GM12878 (cell line): Measurements from ENCODE around the gene PDIA3. TPM values are rescaled to one million over a fixed set of nuclear protein-coding genes. Genes with fewer than 3 reads are reported as not detected.

ENCODE experiments used
- ATAC-seq: fragments of 200-7000 bp; cut with Tn5 transposase; 3 replicates; pipeline ENCODE4 v1.9.1; 2020; ENCODE audit warnings: mild to moderate bottlenecking, moderate library complexity
- BruUV-seq: library from RNA; stranded (reverse); fragments of 400-500 nt; replicated peaks from 2 replicates; lab custom pipeline; 2021; lab: Mats Ljungman, UMichigan
- CTCF ChIA-PET: fragments of 300-600 bp; sonication (Branson Sonifier 250); formaldehyde crosslinking; extraction: SDS; loops from one replicate; lab custom pipeline; 2021; ENCODE audit warnings: inconsistent platforms; lab: Yijun Ruan, JAX
- POLR2A ChIA-PET: fragments of 350-600 bp; formaldehyde crosslinking; extraction: SDS; loops from one replicate; lab custom pipeline; 2021; ENCODE audit warnings: inconsistent platforms; lab: Charles Lee
- RAD21 ChIA-PET: fragments of 300-600 bp; sonication (Branson Sonifier 250); formaldehyde crosslinking; loops from one replicate; lab custom pipeline; 2023; ENCODE audit warnings: antibody characterized with exemption; ENCODE audit not compliant: unreplicated experiment; lab: Charles Lee
- SMC1A ChIA-PET: fragments of 300-600 bp; sonication (Branson Sonifier 250); formaldehyde crosslinking; loops from one replicate; lab custom pipeline; 2023; ENCODE audit not compliant: unreplicated experiment, uncharacterized antibody; lab: Charles Lee
- DNase-seq: peaks from one replicate; pipeline ENCODE4 v3.0.0-alpha.2; 2011; ENCODE audit warnings: low read depth, low spot score
- FAIRE-seq: peaks from 3 replicates; lab custom pipeline; 2011; peaks lifted over from hg19 to GRCh38; lab: Jason Lieb, UNC
- H2AFZ ChIP-seq: 2 replicates; pipeline ENCODE4 v1.6.0; 2011; ENCODE audit warnings: low read depth, low read length, control low read depth; ENCODE audit not compliant: control insufficient read depth
- H3K27ac ChIP-seq: 2 replicates; pipeline ENCODE4 v1.5.1; 2011; ENCODE audit warnings: control low read depth; ENCODE audit not compliant: control insufficient read depth, insufficient read depth
- H3K27me3 ChIP-seq, 2 experiments: replicated peaks in 1 of 2; 2 replicates each; pipeline versions ENCODE4 v1.6.0 to v1.6.1; 2011; ENCODE audit warnings: low read length in 1 of 2; ENCODE audit not compliant: control insufficient read depth in 2 of 2, insufficient read depth in 2 of 2
- H3K36me3 ChIP-seq, 2 experiments: 2 replicates each; pipeline ENCODE4 v1.5.1; 2011; ENCODE audit warnings: low read length in 1 of 2; ENCODE audit not compliant: control insufficient read depth in 2 of 2, insufficient read depth in 2 of 2
- H3K4me1 ChIP-seq: 2 replicates; pipeline ENCODE4 v1.6.1; 2011; ENCODE audit warnings: mild to moderate bottlenecking, low read length, moderate library complexity, mixed read lengths; ENCODE audit not compliant: control insufficient read depth, insufficient read depth
- H3K4me2 ChIP-seq: 2 replicates; pipeline ENCODE4 v1.6.0; 2011; ENCODE audit warnings: control low read depth; ENCODE audit not compliant: control insufficient read depth, insufficient read depth
- H3K4me3 ChIP-seq: fragments of 200-600 bp; sonication (generic); 2 replicates; pipeline ENCODE4 v1.5.1; 2016
- H3K79me2 ChIP-seq: 2 replicates; pipeline ENCODE4 v1.6.0; 2011; ENCODE audit warnings: low read length; ENCODE audit not compliant: control insufficient read depth, insufficient read depth
- H3K9ac ChIP-seq: 2 replicates; pipeline ENCODE4 v1.8.0; 2011; ENCODE audit warnings: low read length, control low read depth, mixed read lengths; ENCODE audit not compliant: control insufficient read depth, insufficient read depth
- H3K9me3 ChIP-seq: replicated peaks from 3 replicates; pipeline ENCODE4 v1.5.1; 2011; ENCODE audit warnings: mild to moderate bottlenecking, low read length; ENCODE audit not compliant: control insufficient read depth, insufficient read depth
- H4K20me1 ChIP-seq: 2 replicates; pipeline ENCODE4 v1.6.0; 2011; ENCODE audit not compliant: control insufficient read depth, insufficient read depth
- BMI1 ChIP-seq: fragments of 450-650 bp; IDR thresholded peaks from 2 replicates; pipeline ENCODE4 v1.6.1; 2016; ENCODE audit warnings: mild to moderate bottlenecking, moderate library complexity, borderline replicate concordance
- EED ChIP-seq: sonication (generic); IDR thresholded peaks from 2 replicates; pipeline ENCODE4 v1.6.1; 2016; ENCODE audit warnings: antibody characterized with exemption, low read depth
- GATAD2B ChIP-seq: fragments of 450-650 bp; conservative IDR thresholded peaks from 2 replicates; pipeline ENCODE4 v1.6.1; 2017; ENCODE audit warnings: low read depth, mild to moderate bottlenecking, moderate library complexity
- HDAC6 ChIP-seq: fragments of 200-600 bp; sonication (generic); IDR thresholded peaks from one replicate; pipeline ENCODE4 v1.8.0; 2017; ENCODE audit warnings: antibody characterized with exemption; ENCODE audit not compliant: unreplicated experiment
- IKZF1 ChIP-seq: fragments of 450-650 bp; conservative IDR thresholded peaks from 2 replicates; pipeline ENCODE4 v1.6.1; 2017; ENCODE audit warnings: antibody characterized with exemption, mild to moderate bottlenecking
- MEF2B ChIP-seq: fragments of 450-650 bp; IDR thresholded peaks from 2 replicates; pipeline ENCODE4 v1.6.1; 2018; ENCODE audit warnings: mild to moderate bottlenecking, moderate library complexity; ENCODE audit not compliant: partially characterized antibody, poor library complexity, severe bottlenecking
- MTA3 ChIP-seq: IDR thresholded peaks from 2 replicates; pipeline ENCODE4 v1.6.1; 2012; ENCODE audit warnings: low read length, inconsistent platforms, borderline replicate concordance
- PAX5 ChIP-seq: IDR thresholded peaks from 2 replicates; pipeline ENCODE4 v1.6.1; 2011; ENCODE audit warnings: low read depth, low read length, borderline replicate concordance
- RAD21 ChIP-seq: IDR thresholded peaks from 2 replicates; pipeline ENCODE4 v1.6.1; 2011; ENCODE audit warnings: mild to moderate bottlenecking, low read depth, low read length, moderate library complexity; ENCODE audit not compliant: insufficient read depth
- RAD51 ChIP-seq: fragments of 450-650 bp; IDR thresholded peaks from 2 replicates; pipeline ENCODE4 v1.6.1; 2016; ENCODE audit warnings: moderate library complexity, mild to moderate bottlenecking, inconsistent platforms
- RCOR1 ChIP-seq: conservative IDR thresholded peaks from 2 replicates; pipeline ENCODE4 v1.6.1; 2012; ENCODE audit warnings: low read depth, low read length, improper control_type of control experiment
- SMAD1 ChIP-seq: fragments of 450-650 bp; IDR thresholded peaks from 2 replicates; pipeline ENCODE4 v1.6.1; 2018; ENCODE audit warnings: mild to moderate bottlenecking, low read depth; ENCODE audit not compliant: partially characterized antibody
- SMAD5 ChIP-seq: IDR thresholded peaks from 2 replicates; pipeline ENCODE4 v1.6.1; 2016; ENCODE audit warnings: antibody characterized with exemption, low read depth
- STAT3 ChIP-seq: IDR thresholded peaks from 2 replicates; pipeline ENCODE4 v1.6.1; 2011; ENCODE audit warnings: low read depth, low read length, improper control_type of control experiment
- TCF12 ChIP-seq: IDR thresholded peaks from 2 replicates; pipeline ENCODE4 v1.6.1; 2011; ENCODE audit warnings: low read depth, mild to moderate bottlenecking, low read length
- WRNIP1 ChIP-seq: IDR thresholded peaks from 2 replicates; pipeline ENCODE4 v1.6.1; 2011; ENCODE audit warnings: low read depth, low read length, improper control_type of control experiment, borderline replicate concordance
- WGBS: methylation state at CpG from one replicate; pipeline ENCODE4 v1.1.6; 2016; ENCODE audit warnings: low lambda C conversion rate; ENCODE audit not compliant: insufficient replicate concordance, insufficient coverage; ENCODE audit errors: missing lambda C conversion rate; 5-methylcytosine and 5-hydroxymethylcytosine counted together
- in situ Hi-C: fragments of 300-500 bp; cut with MboI; formaldehyde crosslinking; loops from 9 replicates; pipeline ENCODE4 v1.14.3; 2018; ENCODE audit warnings: mixed read lengths
- intact Hi-C: fragments of 100-400 bp; cut with micrococcal nuclease; formaldehyde crosslinking; loops from one replicate; pipeline ENCODE4 v1.14.2; 2022; ENCODE audit not compliant: unreplicated experiment
- polyA plus RNA-seq, 11 experiments: library from polyadenylated mRNA; depleted of rRNA in 4 of 11; unstranded in 6 of 11; stranded (reverse) in 5 of 11; fragments of >200 nt; fragmentation: Nextera tagmentation in 4 of 11; fragmentation: Illumina TruSeq in 1 of 11; extraction: Ambion mirVana in 4 of 11; extraction: Trizol in 1 of 11; gene quantifications; 1 replicate in 1 of 11; 2 replicates in 10 of 11; pipeline versions ENCODE4 v1.2.1 to v1.2.3, GENCODE V29; 2011 to 2016; ENCODE audit warnings: inconsistent platforms in 2 of 11, missing spikeins in 2 of 11, low read depth in 1 of 11
- total RNA-seq, 4 experiments: library from RNA; depleted of rRNA in 3 of 4; stranded (reverse); fragments of >200 nt in 3 of 4; fragmentation: Illumina TruSeq in 1 of 4; extraction: Trizol in 1 of 4; gene quantifications; 2 replicates each; pipeline versions ENCODE4 v1.2.1 to v1.2.3, GENCODE V29; 2013 to 2021
- TF ChIP-seq, protein P1 (sequence below): fragments of 450-650 bp; IDR thresholded peaks from 2 replicates; pipeline ENCODE4 v1.6.1; 2017; ENCODE audit warnings: mild to moderate bottlenecking, moderate library complexity
- TF ChIP-seq, protein P2 (sequence below): IDR thresholded peaks from 2 replicates; pipeline ENCODE4 v1.6.1; 2011; ENCODE audit warnings: low read depth, low read length, improper control_type of control experiment, borderline replicate concordance

The PDIA3 gene
- total and polyA plus RNA-seq, 10 of the 15 experiments (the other 5 are each of a cell fraction or from before 2014, with no cell fraction given): 18.2 to 716 (median 181) TPM

DNA sequence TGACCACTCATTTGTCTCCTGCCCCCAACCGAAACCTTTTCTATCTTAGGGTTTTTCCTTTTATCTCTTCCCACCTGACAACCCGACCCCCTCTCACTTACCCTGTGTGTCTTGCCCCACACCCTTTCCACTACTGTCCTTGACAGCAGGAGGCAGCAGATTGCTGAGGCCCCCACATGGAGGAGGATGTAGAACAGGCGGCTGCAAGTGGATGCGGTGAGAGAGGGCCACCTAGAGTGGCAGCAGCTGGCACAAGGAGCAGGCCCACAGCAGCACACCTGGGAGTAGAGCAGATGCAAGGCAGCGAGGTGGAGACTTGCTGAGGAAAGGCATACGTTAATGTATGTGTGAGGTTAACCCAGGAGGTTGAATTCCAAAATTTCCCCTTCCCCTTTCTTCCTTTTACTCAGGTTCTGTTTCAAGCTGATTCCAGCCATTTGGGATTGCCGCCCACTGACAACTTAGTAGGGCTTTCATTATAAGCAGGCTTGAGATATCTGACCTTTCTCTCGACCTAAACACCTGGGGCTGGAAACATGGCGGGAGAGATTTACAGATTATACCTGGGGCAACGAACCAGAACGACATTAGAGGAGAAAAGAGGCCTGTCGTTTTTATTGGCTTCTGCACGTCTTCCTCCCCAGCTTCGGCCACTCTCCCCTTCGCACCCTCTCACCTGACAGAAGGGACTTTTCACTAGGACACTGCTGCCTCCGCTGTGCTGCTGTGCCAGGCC is 53.1 kb downstream of the PDIA3 start:
- H3K4me3 ChIP-seq: no peak overlapping the region; the same call in 1 of the 2 replicates
- no peaks in the 10 kb centered on the region; the same call in none of the 2 replicates for H4K20me1 ChIP-seq
- no peak overlapping the region for H2AFZ ChIP-seq
- peaks cover 27% of the 10 kb centered on the region for H3K4me1 ChIP-seq
- H3K79me2 ChIP-seq: peaks cover 28% of the 10 kb centered on the region
- ChIA-PET RAD21 (interaction anchor here (1.0 to 4.3 kb wide), 4 partner anchors 10 to 28 kb away, joined by 3 to 19 read pairs (median 16); partner anchors contain the start of genes ELL3, MFAP1 and WDR76), SMC1A (interaction anchor here (0.7 to 2.5 kb wide), 5 partner anchors 9 to 37 kb away, joined by 3 to 18 read pairs (median 4); partner anchors contain the start of genes MFAP1 and WDR76), POLR2A (interaction anchor here (1.6 to 4.6 kb wide), 3 partner anchors 9 to 25 kb away, joined by 7 to 41 read pairs (median 21); partner anchors contain the start of genes ELL3, MFAP1 and SERF2), CTCF (interaction anchor here (0.8 to 1.9 kb wide), 5 partner anchors 9 to 29 kb away, joined by 3 to 9 read pairs (median 6); partner anchors contain the start of gene ELL3)
- no TSS peak for BruUV-seq
- peak overlapping the region; percentile 2 for H3K4me2 ChIP-seq
- in situ Hi-C loops: loop anchor here (10.0 to 25.0 kb wide), 2 partner anchors 925 to 1537 kb away; partner anchors contain the start of genes GANC and TMEM87A
- no peak for FAIRE-seq
- peak; percentile 68 for ATAC-seq
- intact Hi-C loops: no loop called here
- DNase-seq: no peak
- H3K36me3 ChIP-seq: peaks cover 3 to 34% of the 10 kb centered on the region in 2 experiments
- H3K27ac ChIP-seq: peak overlapping the region; percentile 75
- H3K27me3 ChIP-seq: no peaks in the 10 kb centered on the region
- H3K9ac ChIP-seq: no peak overlapping the region
- no peaks in the 10 kb centered on the region for H3K9me3 ChIP-seq
- WGBS: 52% methylated on average over 16 of the region's 16 CpGs
- TF ChIP-seq MEF2B (peak; percentile 8), WRNIP1 (no peak), RCOR1 (no peak), SMAD1 (no peak), RAD51 (no peak), GATAD2B (no peak), HDAC6 (no peak), PAX5 (0 out of 2 replicates have a peak, but pooled peaks have one; percentile 6), RAD21 (peak; percentile 31; the same call in 1 of the 2 replicates), IKZF1 (no peak; the same call in 1 of the 2 replicates), SMAD5 (peak; percentile 6; the same call in 1 of the 2 replicates), BMI1 (0 out of 2 replicates have a peak, but pooled peaks have one; percentile 12), MTA3 (0 out of 2 replicates have a peak, but pooled peaks have one; percentile 9), STAT3 (no peak), EED (peak; percentile 59), TCF12 (peak; percentile 51; the same call in 1 of the 2 replicates)
- TF ChIP-seq, protein P1, sequence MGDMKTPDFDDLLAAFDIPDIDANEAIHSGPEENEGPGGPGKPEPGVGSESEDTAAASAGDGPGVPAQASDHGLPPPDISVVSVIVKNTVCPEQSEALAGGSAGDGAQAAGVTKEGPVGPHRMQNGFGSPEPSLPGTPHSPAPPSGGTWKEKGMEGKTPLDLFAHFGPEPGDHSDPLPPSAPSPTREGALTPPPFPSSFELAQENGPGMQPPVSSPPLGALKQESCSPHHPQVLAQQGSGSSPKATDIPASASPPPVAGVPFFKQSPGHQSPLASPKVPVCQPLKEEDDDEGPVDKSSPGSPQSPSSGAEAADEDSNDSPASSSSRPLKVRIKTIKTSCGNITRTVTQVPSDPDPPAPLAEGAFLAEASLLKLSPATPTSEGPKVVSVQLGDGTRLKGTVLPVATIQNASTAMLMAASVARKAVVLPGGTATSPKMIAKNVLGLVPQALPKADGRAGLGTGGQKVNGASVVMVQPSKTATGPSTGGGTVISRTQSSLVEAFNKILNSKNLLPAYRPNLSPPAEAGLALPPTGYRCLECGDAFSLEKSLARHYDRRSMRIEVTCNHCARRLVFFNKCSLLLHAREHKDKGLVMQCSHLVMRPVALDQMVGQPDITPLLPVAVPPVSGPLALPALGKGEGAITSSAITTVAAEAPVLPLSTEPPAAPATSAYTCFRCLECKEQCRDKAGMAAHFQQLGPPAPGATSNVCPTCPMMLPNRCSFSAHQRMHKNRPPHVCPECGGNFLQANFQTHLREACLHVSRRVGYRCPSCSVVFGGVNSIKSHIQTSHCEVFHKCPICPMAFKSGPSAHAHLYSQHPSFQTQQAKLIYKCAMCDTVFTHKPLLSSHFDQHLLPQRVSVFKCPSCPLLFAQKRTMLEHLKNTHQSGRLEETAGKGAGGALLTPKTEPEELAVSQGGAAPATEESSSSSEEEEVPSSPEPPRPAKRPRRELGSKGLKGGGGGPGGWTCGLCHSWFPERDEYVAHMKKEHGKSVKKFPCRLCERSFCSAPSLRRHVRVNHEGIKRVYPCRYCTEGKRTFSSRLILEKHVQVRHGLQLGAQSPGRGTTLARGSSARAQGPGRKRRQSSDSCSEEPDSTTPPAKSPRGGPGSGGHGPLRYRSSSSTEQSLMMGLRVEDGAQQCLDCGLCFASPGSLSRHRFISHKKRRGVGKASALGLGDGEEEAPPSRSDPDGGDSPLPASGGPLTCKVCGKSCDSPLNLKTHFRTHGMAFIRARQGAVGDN: 0 out of 2 replicates have a peak, but pooled peaks have one; percentile 26
- TF ChIP-seq, protein P2, sequence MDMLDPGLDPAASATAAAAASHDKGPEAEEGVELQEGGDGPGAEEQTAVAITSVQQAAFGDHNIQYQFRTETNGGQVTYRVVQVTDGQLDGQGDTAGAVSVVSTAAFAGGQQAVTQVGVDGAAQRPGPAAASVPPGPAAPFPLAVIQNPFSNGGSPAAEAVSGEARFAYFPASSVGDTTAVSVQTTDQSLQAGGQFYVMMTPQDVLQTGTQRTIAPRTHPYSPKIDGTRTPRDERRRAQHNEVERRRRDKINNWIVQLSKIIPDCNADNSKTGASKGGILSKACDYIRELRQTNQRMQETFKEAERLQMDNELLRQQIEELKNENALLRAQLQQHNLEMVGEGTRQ: no peak
